Measurements from ENCODE around the gene RPS6KB2. TPM values are rescaled to one million over a fixed set of nuclear protein-coding genes. Genes with fewer than 3 reads are reported as not detected.

RPS6KB2 gene
- total and polyA plus RNA-seq, 2 donors (not counting 1 experiment from before 2014, with no cell fraction given): 81.8 to 131 TPM

- Histone ChIP-seq H3K4me3 (ENCODE audit: control extremely low read depth in 1 of 5, extremely low read depth in 1 of 5, insufficient read depth in 1 of 5, low read depth in 2 of 5, low read length in 4 of 5) (no peak overlapping the region), H3K27ac (ENCODE audit: low read length in 2 of 2) (no peak overlapping the region), H4K20me1 (ENCODE audit: control insufficient read depth, insufficient read depth, low read length, poor library complexity, severe bottlenecking) (no peaks in the 10 kb centered on the region), H3K4me1 (ENCODE audit: control insufficient read depth in 2 of 2, insufficient read depth in 2 of 2, low read length in 2 of 2) (peaks cover 28 to 37% of the 10 kb centered on the region in 2 donors), H3K27me3 (replicated peaks in 1 of 4; ENCODE audit: control extremely low read depth in 1 of 4, control insufficient read depth in 3 of 4, insufficient read depth in 4 of 4, low read length in 3 of 4) (no peaks in the 10 kb centered on the region), H3K4me2 (replicated peaks; ENCODE audit: low read depth, low read length, poor library complexity, severe bottlenecking) (no peak overlapping the region), H3K9ac (ENCODE audit: low read length) (no peak overlapping the region), H3K79me2 (ENCODE audit: control insufficient read depth, insufficient read depth, low read length) (peaks cover 35% of the 10 kb centered on the region), H3K36me3 (replicated peaks in 1 of 2; ENCODE audit: control extremely low read depth in 1 of 2, control insufficient read depth in 1 of 2, extremely low read depth in 1 of 2, insufficient read depth in 2 of 2, low read length in 1 of 2) (no peaks in the 10 kb centered on the region), H2AFZ (ENCODE audit: insufficient read depth, low read depth, low read length, poor library complexity, severe bottlenecking) (no peak overlapping the region), H3K9me3 (ENCODE audit: control extremely low read depth in 1 of 3, control insufficient read depth in 2 of 3, insufficient read depth in 1 of 3, low read length in 2 of 3) (no peaks in the 10 kb centered on the region)
- Mint-ChIP-seq H3K27ac (no peak overlapping the region), H3K4me1 (peaks cover 34% of the 10 kb centered on the region), H3K9me3 (ENCODE audit: insufficient read depth) (no peaks in the 10 kb centered on the region), H3K27me3 (no peaks in the 10 kb centered on the region), H3K4me3 (no peak overlapping the region)
- TF ChIP-seq EZH2 (IDR thresholded peaks at IDR 0.05; ENCODE audit: borderline replicate concordance, insufficient read depth, low read depth, low read length, poor library complexity, severe bottlenecking) (no peak), CTCF (IDR thresholded peaks at IDR 0.05) (no peak)
- intact Hi-C loops (cut with micrococcal nuclease): no loop called here
- no peak for ATAC-seq (ENCODE audit: low read depth)
- ChIA-PET CTCF (interaction anchor here (1.2 to 10.4 kb wide), 3 partner anchors 11 to 20 kb away, joined by 3 to 121 read pairs (median 5); partner anchors contain the start of genes PPP1CA, PTPRCAP and TBC1D10C), POLR2A (interaction anchor here (1.1 to 10.7 kb wide), 2 partner anchors 14 to 20 kb away, joined by 3 to 195 read pairs; partner anchors contain the start of genes PPP1CA, PTPRCAP and TBC1D10C)
- DNase-seq: no peak
- WGBS (ENCODE audit: insufficient coverage): 92% methylated on average over 13 of the region's 13 CpGs
Observed at GRCh38 chr11:67423466-67423865, 4.8 kb upstream of the RPS6KB2 start.

- H3K36me3 ChIP-seq (replicated peaks in 1 of 2; ENCODE audit: control extremely low read depth in 1 of 2, control insufficient read depth in 1 of 2, extremely low read depth in 1 of 2, insufficient read depth in 2 of 2, low read length in 1 of 2): no peaks in the 10 kb centered on the region
- no peak for ATAC-seq (ENCODE audit: low read depth)
- no peak overlapping the region for H3K4me3 ChIP-seq (ENCODE audit: control extremely low read depth in 1 of 5, extremely low read depth in 1 of 5, insufficient read depth in 1 of 5, low read depth in 2 of 5, low read length in 4 of 5)
- no peak overlapping the region for H3K27ac ChIP-seq (ENCODE audit: low read length in 2 of 2)
- Mint-ChIP-seq H3K9me3 (ENCODE audit: insufficient read depth) (no peaks in the 10 kb centered on the region), H3K27ac (no peak overlapping the region), H3K27me3 (no peaks in the 10 kb centered on the region), H3K4me1 (peaks cover 33% of the 10 kb centered on the region), H3K4me3 (no peak overlapping the region)
- POLR2A ChIA-PET: interaction anchor here (0.6 to 10.7 kb wide), 3 partner anchors 21 to 269 kb away, joined by 3 to 195 read pairs (median 8); partner anchors contain the start of genes PPP1CA and TBC1D10C
- H3K79me2 ChIP-seq (ENCODE audit: control insufficient read depth, insufficient read depth, low read length): peaks cover 41% of the 10 kb centered on the region
- peaks cover 5% of the 10 kb centered on the region for H4K20me1 ChIP-seq (ENCODE audit: control insufficient read depth, insufficient read depth, low read length, poor library complexity, severe bottlenecking)
- H3K27me3 ChIP-seq (replicated peaks in 1 of 4; ENCODE audit: control extremely low read depth in 1 of 4, control insufficient read depth in 3 of 4, insufficient read depth in 4 of 4, low read length in 3 of 4): no peaks in the 10 kb centered on the region
- no peak overlapping the region for H3K4me2 ChIP-seq (replicated peaks; ENCODE audit: low read depth, low read length, poor library complexity, severe bottlenecking)
- H3K4me1 ChIP-seq (ENCODE audit: control insufficient read depth in 2 of 2, insufficient read depth in 2 of 2, low read length in 2 of 2): peaks cover 25 to 36% of the 10 kb centered on the region in 2 donors
- no peak overlapping the region for H2AFZ ChIP-seq (ENCODE audit: insufficient read depth, low read depth, low read length, poor library complexity, severe bottlenecking)
- H3K9ac ChIP-seq (ENCODE audit: low read length): no peak overlapping the region
- DNase-seq: no peak
- intact Hi-C loops (cut with micrococcal nuclease): no loop called here
- no peaks in the 10 kb centered on the region for H3K9me3 ChIP-seq (ENCODE audit: control extremely low read depth in 1 of 3, control insufficient read depth in 2 of 3, insufficient read depth in 1 of 3, low read length in 2 of 3)
- CTCF ChIA-PET: interaction anchor here (1.8 to 10.4 kb wide), 2 partner anchors 14 to 21 kb away, joined by 5 to 121 read pairs; partner anchors contain the start of genes PPP1CA, PTPRCAP and TBC1D10C
- 96% methylated on average over 30 of the region's 34 CpGs for WGBS (ENCODE audit: insufficient coverage)
- TF ChIP-seq CTCF (IDR thresholded peaks at IDR 0.05) (no peak), EZH2 (IDR thresholded peaks at IDR 0.05; ENCODE audit: borderline replicate concordance, insufficient read depth, low read depth, low read length, poor library complexity, severe bottlenecking) (no peak)
Observed at GRCh38 chr11:67423891-67424613, 4.2 kb upstream of the RPS6KB2 start.
